Skin epidermis (tissue), 12 donors: ENCODE results near the gene RUNX2.
A peak's percentile ranks its signal among the peaks of the same experiment; 100 is the strongest.

Source experiments
- H3K27ac ChIP-seq, 21 experiments: fragments of 200-600 bp; sonication (generic) in 11 of 21; one replicate each; pipeline ENCODE4 v1.5.0; 2020; ENCODE audit warnings: mild to moderate bottlenecking in 3 of 21, inconsistent platforms in 2 of 21, moderate library complexity in 2 of 21
- H3K4me3 ChIP-seq, 7 experiments: fragments of 200-600 bp; sonication (generic) in 2 of 7; one replicate each; pipeline ENCODE4 v1.5.0; 2020; ENCODE audit warnings: inconsistent platforms in 2 of 7, mild to moderate bottlenecking in 2 of 7, moderate library complexity in 1 of 7

RUNX2 gene

GRCh38 chr6:45692021-45692420, 363.9 kb downstream of the RUNX2 start:
- H3K4me3 ChIP-seq = no peak overlapping the region
- H3K27ac ChIP-seq = no peak overlapping the region

GRCh38 chr6:45696738-45697137, 368.6 kb downstream of the RUNX2 start:
- H3K4me3 ChIP-seq = no peak overlapping the region

GRCh38 chr6:45697605-45698004, 369.5 kb downstream of the RUNX2 start:
- Histone ChIP-seq H3K4me3 (no peak overlapping the region), H3K27ac (peak overlapping the region in 1 of 21 experiments; percentile 36)

More at GRCh38 chr6:45696738-45697137, 368.6 kb downstream of the RUNX2 start:
- H3K27ac ChIP-seq = peak overlapping the region in 1 of 21 experiments; percentile 19

- Histone ChIP-seq H3K4me3 (no peak overlapping the region), H3K27ac (peak overlapping the region in 1 of 21 experiments; percentile 36)
Observed at GRCh38 chr6:45698046-45698445, 369.9 kb downstream of the RUNX2 start.

GRCh38 chr6:45699663-45700062, 371.5 kb downstream of the RUNX2 start:
- Histone ChIP-seq H3K27ac (no peak overlapping the region), H3K4me3 (no peak overlapping the region)

- Histone ChIP-seq H3K4me3 (no peak overlapping the region), H3K27ac (no peak overlapping the region)
Observed at GRCh38 chr6:45702849-45703739, 375.0 kb downstream of the RUNX2 start.

- no peak overlapping the region for H3K4me3 ChIP-seq
- no peak overlapping the region for H3K27ac ChIP-seq
Observed at GRCh38 chr6:45704056-45704800, 376.1 kb downstream of the RUNX2 start.

GRCh38 chr6:45705137-45705855, 377.2 kb downstream of the RUNX2 start:
- no peak overlapping the region for H3K4me3 ChIP-seq

GRCh38 chr6:45706319-45706718, 378.2 kb downstream of the RUNX2 start:
- Histone ChIP-seq H3K27ac (no peak overlapping the region), H3K4me3 (no peak overlapping the region)

More at GRCh38 chr6:45705137-45705855, 377.2 kb downstream of the RUNX2 start:
- no peak overlapping the region for H3K27ac ChIP-seq

- no peak overlapping the region for H3K27ac ChIP-seq
Observed at GRCh38 chr6:45707176-45707575, 379.0 kb downstream of the RUNX2 start.

GRCh38 chr6:45709781-45710220, 381.7 kb downstream of the RUNX2 start:
- H3K27ac ChIP-seq = peak overlapping the region in 1 of 21 experiments; percentile 57
- H3K4me3 ChIP-seq = no peak overlapping the region

More at GRCh38 chr6:45707176-45707575, 379.0 kb downstream of the RUNX2 start:
- H3K4me3 ChIP-seq = no peak overlapping the region

GRCh38 chr6:45710304-45710821, 382.2 kb downstream of the RUNX2 start:
- Histone ChIP-seq H3K4me3 (no peak overlapping the region), H3K27ac (peak overlapping the region in 5 of 21 experiments; percentile 11 to 57 (median 16))

- no peak overlapping the region for H3K27ac ChIP-seq
- H3K4me3 ChIP-seq = no peak overlapping the region
Observed at GRCh38 chr6:45712076-45712475, 383.9 kb downstream of the RUNX2 start.

- Histone ChIP-seq H3K4me3 (no peak overlapping the region), H3K27ac (no peak overlapping the region)
Observed at GRCh38 chr6:45712786-45713185, 384.7 kb downstream of the RUNX2 start.
